ENCODE results near the gene MORC2.
A peak's percentile ranks its signal among the peaks of the same experiment; 100 is the strongest.

Gene MORC2

DNA sequence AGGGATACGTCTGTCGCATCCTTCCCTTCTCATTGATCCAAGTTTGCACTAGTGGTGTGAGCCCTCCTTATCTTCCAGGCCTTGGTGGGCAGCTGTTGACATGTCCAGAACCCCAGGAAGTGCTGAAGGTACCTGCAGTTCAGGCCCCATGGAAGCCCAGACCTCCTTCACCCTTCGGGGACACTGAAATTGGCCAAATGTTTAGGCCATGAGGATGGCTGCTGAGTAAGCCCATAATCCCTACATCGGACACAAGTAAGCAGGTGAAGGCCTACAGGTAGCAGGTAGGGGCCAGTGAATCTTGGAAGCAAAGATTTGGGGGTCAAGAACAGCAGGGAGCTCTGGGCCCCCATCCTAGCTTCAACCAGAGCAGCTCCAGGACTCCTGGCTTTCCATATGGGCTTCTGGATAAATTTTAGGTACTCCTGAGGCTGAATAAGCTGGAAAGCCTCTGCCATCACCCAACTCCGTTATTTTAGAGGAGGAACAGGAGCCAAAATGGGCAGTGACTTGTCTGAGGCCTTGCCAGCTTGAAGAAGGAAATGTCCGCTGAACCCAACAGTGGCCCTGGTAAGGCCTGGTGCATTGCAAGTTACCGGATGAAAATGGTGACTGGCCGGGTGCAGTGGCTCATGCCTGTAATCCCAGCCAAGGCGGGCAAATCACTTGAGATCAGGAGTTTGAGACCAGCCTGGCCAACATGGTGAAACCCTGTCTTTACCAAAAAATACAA lies 45.2 kb downstream of the MORC2 start:
- H3K36me3 Mint-ChIP-seq (ENCODE audit: low read depth) = peaks cover 39% of the 10 kb centered on the region
- no peak for TF ChIP-seq CTCF (IDR thresholded peaks at IDR 0.05; ENCODE audit: unreplicated experiment in 3 of 3)
- no peak overlapping the region for H3K4me3 Mint-ChIP-seq
- H3K4me1 Mint-ChIP-seq = peaks cover 3% of the 10 kb centered on the region
- no peaks in the 10 kb centered on the region for H3K9me3 Mint-ChIP-seq
- no peaks in the 10 kb centered on the region for H3K27me3 Mint-ChIP-seq (ENCODE audit: low read depth)
- no peak overlapping the region for H3K27ac Mint-ChIP-seq

GRCh38 chr22:30922151-30922611 lies 46.4 kb downstream of the MORC2 start:
- Mint-ChIP-seq H3K27me3 (ENCODE audit: low read depth) (no peaks in the 10 kb centered on the region), H3K9me3 (no peaks in the 10 kb centered on the region), H3K27ac (no peak overlapping the region), H3K4me1 (peaks cover 3% of the 10 kb centered on the region), H3K4me3 (no peak overlapping the region), H3K36me3 (ENCODE audit: low read depth) (peaks cover 27% of the 10 kb centered on the region)
- no peak for TF ChIP-seq CTCF (IDR thresholded peaks at IDR 0.05; ENCODE audit: unreplicated experiment in 3 of 3)

GRCh38 chr22:30921108-30921507 lies 47.5 kb downstream of the MORC2 start:
- no peak for TF ChIP-seq CTCF (IDR thresholded peaks at IDR 0.05; ENCODE audit: unreplicated experiment in 3 of 3)

GRCh38 chr22:30920407-30920806 lies 48.2 kb downstream of the MORC2 start:
- Mint-ChIP-seq H3K9me3 (no peaks in the 10 kb centered on the region), H3K27me3 (ENCODE audit: low read depth) (no peaks in the 10 kb centered on the region)

More at GRCh38 chr22:30921108-30921507, 47.5 kb downstream of the MORC2 start:
- Mint-ChIP-seq H3K4me1 (peaks cover 3% of the 10 kb centered on the region), H3K4me3 (no peak overlapping the region), H3K9me3 (no peaks in the 10 kb centered on the region), H3K36me3 (ENCODE audit: low read depth) (peaks cover 17% of the 10 kb centered on the region), H3K27ac (no peak overlapping the region), H3K27me3 (ENCODE audit: low read depth) (no peaks in the 10 kb centered on the region)

GRCh38 chr22:30919973-30920372 lies 48.6 kb downstream of the MORC2 start:
- H3K4me3 Mint-ChIP-seq = no peak overlapping the region
- no peak for TF ChIP-seq CTCF (IDR thresholded peaks at IDR 0.05; ENCODE audit: unreplicated experiment in 3 of 3)
- H3K9me3 Mint-ChIP-seq = no peaks in the 10 kb centered on the region
- no peaks in the 10 kb centered on the region for H3K27me3 Mint-ChIP-seq (ENCODE audit: low read depth)
- H3K36me3 Mint-ChIP-seq (ENCODE audit: low read depth) = peaks cover 13% of the 10 kb centered on the region
- H3K4me1 Mint-ChIP-seq = peaks cover 3% of the 10 kb centered on the region
- H3K27ac Mint-ChIP-seq = no peak overlapping the region

More at GRCh38 chr22:30920407-30920806, 48.2 kb downstream of the MORC2 start:
- no peak overlapping the region for H3K27ac Mint-ChIP-seq
- peak; percentile 92 to 96 (median 93) for TF ChIP-seq CTCF (IDR thresholded peaks at IDR 0.05; ENCODE audit: unreplicated experiment in 3 of 3)
- no peak overlapping the region for H3K4me3 Mint-ChIP-seq
- H3K36me3 Mint-ChIP-seq (ENCODE audit: low read depth) = peaks cover 16% of the 10 kb centered on the region
- peaks cover 3% of the 10 kb centered on the region for H3K4me1 Mint-ChIP-seq

- Mint-ChIP-seq H3K9me3 (no peaks in the 10 kb centered on the region), H3K27ac (no peak overlapping the region), H3K4me1 (peaks cover 3% of the 10 kb centered on the region), H3K4me3 (no peak overlapping the region), H3K36me3 (ENCODE audit: low read depth) (peaks cover 3% of the 10 kb centered on the region), H3K27me3 (ENCODE audit: low read depth) (no peaks in the 10 kb centered on the region)
- no peak for TF ChIP-seq CTCF (IDR thresholded peaks at IDR 0.05; ENCODE audit: unreplicated experiment in 3 of 3)
Observed at GRCh38 chr22:30918761-30919160, 49.8 kb downstream of the MORC2 start.

Measured in nephron (organoid).